Ecto neural progenitor cell (in vitro differentiated cells): ENCODE measurements around the gene SPTBN1.
A peak's percentile ranks its signal among the peaks of the same experiment; 100 is the strongest.

ENCODE experiments used
- DNase-seq: peaks from one replicate; pipeline ENCODE4 v3.0.0-alpha.2; 2018; ENCODE audit warnings: low spot score

SPTBN1 gene

GRCh38 chr2:54556621-54557121 lies 100.5 kb downstream of the SPTBN1 start:
- DNase-seq = no peak

GRCh38 chr2:54557211-54557600 lies 101.1 kb downstream of the SPTBN1 start:
- DNase-seq = no peak

- DNase-seq = peak; percentile 86
Measured at GRCh38 chr2:54557601-54558187, 101.6 kb downstream of the SPTBN1 start.

- peak; percentile 76 for DNase-seq
Measured at GRCh38 chr2:54558188-54559005, 102.3 kb downstream of the SPTBN1 start.

- DNase-seq = no peak
Measured at GRCh38 chr2:54559006-54559445, 102.9 kb downstream of the SPTBN1 start.

- no peak for DNase-seq
Measured at GRCh38 chr2:54559593-54560145, 103.5 kb downstream of the SPTBN1 start.

- DNase-seq = peak; percentile 55
Measured at GRCh38 chr2:54560146-54560881, 104.2 kb downstream of the SPTBN1 start.

- DNase-seq = no peak
Measured at GRCh38 chr2:54561010-54561409, 104.9 kb downstream of the SPTBN1 start.

- DNase-seq = no peak
Measured at GRCh38 chr2:54564439-54564838, 108.3 kb downstream of the SPTBN1 start.

GRCh38 chr2:54565551-54565950 lies 109.4 kb downstream of the SPTBN1 start:
- DNase-seq = no peak

- DNase-seq = no peak
Measured at GRCh38 chr2:54566896-54567295, 110.8 kb downstream of the SPTBN1 start.

- no peak for DNase-seq
Measured at GRCh38 chr2:54568876-54569321, 112.8 kb downstream of the SPTBN1 start.

GRCh38 chr2:54569745-54570301 lies 113.7 kb downstream of the SPTBN1 start:
- DNase-seq = no peak

GRCh38 chr2:54570321-54570855 lies 114.3 kb downstream of the SPTBN1 start:
- no peak for DNase-seq

GRCh38 chr2:54570925-54571694 lies 115.0 kb downstream of the SPTBN1 start:
- no peak for DNase-seq

- no peak for DNase-seq
Measured at GRCh38 chr2:54572262-54572635, 116.1 kb downstream of the SPTBN1 start.

GRCh38 chr2:54572636-54573536 lies 116.8 kb downstream of the SPTBN1 start:
- no peak for DNase-seq

- no peak for DNase-seq
Measured at GRCh38 chr2:54573537-54573919, 117.4 kb downstream of the SPTBN1 start.

GRCh38 chr2:54574107-54574859 lies 118.2 kb downstream of the SPTBN1 start:
- no peak for DNase-seq
